ENCODE measurements around the gene IER3IP1. TPM values are rescaled to one million over a fixed set of nuclear protein-coding genes. Genes with fewer than 3 reads are reported as not detected.

The IER3IP1 gene
- total RNA-seq, 1 donor from 2014 or later, result 14.7 TPM

- FAIRE-seq, result no peak
- no peaks in the 10 kb centered on the region for H3K36me3 ChIP-seq (ENCODE audit: control insufficient read depth, insufficient read depth, low read length)
- no peak for TF ChIP-seq CTCF (IDR thresholded peaks at IDR 0.05; ENCODE audit: insufficient read depth, low read length, severe bottlenecking)
Observed at GRCh38 chr18:47143153-47143552, 33.0 kb downstream of the IER3IP1 start.

GRCh38 chr18:47141289-47141688, 34.9 kb downstream of the IER3IP1 start:
- no peak for DNase-seq (ENCODE audit: low read depth)
- FAIRE-seq, result no peak

More at GRCh38 chr18:47143153-47143552, 33.0 kb downstream of the IER3IP1 start:
- DNase-seq (ENCODE audit: low read depth), result no peak
- no peaks in the 10 kb centered on the region for H3K27me3 ChIP-seq (ENCODE audit: control insufficient read depth, insufficient read depth, low read length)
- no peak overlapping the region for H3K4me3 ChIP-seq (ENCODE audit: low read depth, low read length)

GRCh38 chr18:47121146-47121545, 55.0 kb downstream of the IER3IP1 start:
- no peak for DNase-seq (ENCODE audit: low read depth)
- H3K36me3 ChIP-seq (ENCODE audit: control insufficient read depth, insufficient read depth, low read length), result no peaks in the 10 kb centered on the region
- FAIRE-seq, result no peak
- H3K4me3 ChIP-seq (ENCODE audit: low read depth, low read length), result no peak overlapping the region
- TF ChIP-seq CTCF (IDR thresholded peaks at IDR 0.05; ENCODE audit: insufficient read depth, low read length, severe bottlenecking), result no peak
- H3K27me3 ChIP-seq (ENCODE audit: control insufficient read depth, insufficient read depth, low read length), result no peaks in the 10 kb centered on the region

More at GRCh38 chr18:47141289-47141688, 34.9 kb downstream of the IER3IP1 start:
- no peak overlapping the region for H3K4me3 ChIP-seq (ENCODE audit: low read depth, low read length)
- no peaks in the 10 kb centered on the region for H3K36me3 ChIP-seq (ENCODE audit: control insufficient read depth, insufficient read depth, low read length)
- TF ChIP-seq CTCF (IDR thresholded peaks at IDR 0.05; ENCODE audit: insufficient read depth, low read length, severe bottlenecking), result no peak
- H3K27me3 ChIP-seq (ENCODE audit: control insufficient read depth, insufficient read depth, low read length), result no peaks in the 10 kb centered on the region

- Histone ChIP-seq H3K4me3 (ENCODE audit: low read depth, low read length) (no peak overlapping the region), H3K27me3 (ENCODE audit: control insufficient read depth, insufficient read depth, low read length) (no peaks in the 10 kb centered on the region), H3K36me3 (ENCODE audit: control insufficient read depth, insufficient read depth, low read length) (no peaks in the 10 kb centered on the region)
- no peak for DNase-seq (ENCODE audit: low read depth)
- FAIRE-seq, result no peak
- no peak for TF ChIP-seq CTCF (IDR thresholded peaks at IDR 0.05; ENCODE audit: insufficient read depth, low read length, severe bottlenecking)
Observed at GRCh38 chr18:47120428-47120827, 55.7 kb downstream of the IER3IP1 start.

GRCh38 chr18:47118981-47119380, 57.2 kb downstream of the IER3IP1 start:
- Histone ChIP-seq H3K27me3 (ENCODE audit: control insufficient read depth, insufficient read depth, low read length) (no peaks in the 10 kb centered on the region), H3K36me3 (ENCODE audit: control insufficient read depth, insufficient read depth, low read length) (peaks cover 3% of the 10 kb centered on the region), H3K4me3 (ENCODE audit: low read depth, low read length) (no peak overlapping the region)
- no peak for DNase-seq (ENCODE audit: low read depth)
- no peak for FAIRE-seq
- TF ChIP-seq CTCF (IDR thresholded peaks at IDR 0.05; ENCODE audit: insufficient read depth, low read length, severe bottlenecking), result no peak

- Histone ChIP-seq H3K27me3 (ENCODE audit: control insufficient read depth, insufficient read depth, low read length) (no peaks in the 10 kb centered on the region), H3K36me3 (ENCODE audit: control insufficient read depth, insufficient read depth, low read length) (peaks cover 6% of the 10 kb centered on the region), H3K4me3 (ENCODE audit: low read depth, low read length) (no peak overlapping the region)
- no peak for TF ChIP-seq CTCF (IDR thresholded peaks at IDR 0.05; ENCODE audit: insufficient read depth, low read length, severe bottlenecking)
- DNase-seq (ENCODE audit: low read depth) (no peak), FAIRE-seq (no peak)
Observed at GRCh38 chr18:47115205-47115604, 61.0 kb downstream of the IER3IP1 start.

Measured in bronchial epithelial cell (primary cell).